Astrocyte (in vitro differentiated cells and primary cell): Measurements from ENCODE around the gene ATP6V1B1. TPM values are rescaled to one million over a fixed set of nuclear protein-coding genes. Genes with fewer than 3 reads are reported as not detected.

ENCODE experiments used
- DNase-seq: peaks from one replicate; pipeline ENCODE4 v3.0.0-alpha.2; 2010; ENCODE audit warnings: low read depth
- FAIRE-seq: peaks from 2 replicates; lab custom pipeline; 2011; peaks lifted over from hg19 to GRCh38; lab: Jason Lieb, UNC
- H2AFZ ChIP-seq: 2 replicates; pipeline ENCODE4 v1.6.0; 2012; ENCODE audit warnings: low read depth, low read length, inconsistent platforms
- H3K27ac ChIP-seq: 2 replicates; pipeline ENCODE4 v1.5.1; 2011; ENCODE audit warnings: low read depth, low read length, inconsistent platforms
- H3K27me3 ChIP-seq: 2 replicates; pipeline ENCODE4 v1.6.0; 2011; ENCODE audit warnings: low read length, inconsistent platforms; ENCODE audit not compliant: insufficient read depth
- H3K36me3 ChIP-seq: 2 replicates; pipeline ENCODE4 v1.5.1; 2011; ENCODE audit warnings: low read length, inconsistent platforms; ENCODE audit not compliant: insufficient read depth
- H3K4me1 ChIP-seq: 2 replicates; pipeline ENCODE4 v1.5.1; 2011; ENCODE audit warnings: low read length, inconsistent platforms; ENCODE audit not compliant: insufficient read depth
- H3K4me2 ChIP-seq: 2 replicates; pipeline ENCODE4 v1.6.0; 2012; ENCODE audit warnings: low read length, inconsistent platforms
- H3K4me3 ChIP-seq: 2 replicates; pipeline ENCODE4 v1.5.1; 2011; ENCODE audit warnings: low read depth, mild to moderate bottlenecking, low read length, inconsistent platforms; ENCODE audit not compliant: insufficient read depth
- H3K79me2 ChIP-seq: 2 replicates; pipeline ENCODE4 v1.6.0; 2012; ENCODE audit warnings: mild to moderate bottlenecking, low read length, inconsistent platforms; ENCODE audit not compliant: insufficient read depth
- H3K9ac ChIP-seq: 2 replicates; pipeline ENCODE4 v1.6.0; 2012; ENCODE audit warnings: mild to moderate bottlenecking, low read length, inconsistent platforms
- H3K9me3 ChIP-seq: 2 replicates; pipeline ENCODE4 v1.5.1; 2012; ENCODE audit warnings: low read depth, mild to moderate bottlenecking, low read length, inconsistent platforms; ENCODE audit not compliant: insufficient read depth
- H4K20me1 ChIP-seq: 2 replicates; pipeline ENCODE4 v1.6.0; 2012; ENCODE audit warnings: low read length, inconsistent platforms; ENCODE audit not compliant: insufficient read depth
- H3K27ac Mint-ChIP-seq: one replicate; pipeline ENCODE4 v1.8.0; 2021; ENCODE audit warnings: mild to moderate bottlenecking, mixed read lengths; ENCODE audit not compliant: unreplicated experiment
- H3K27me3 Mint-ChIP-seq: one replicate; pipeline ENCODE4 v1.8.0; 2021; ENCODE audit warnings: low read depth, mixed read lengths; ENCODE audit not compliant: unreplicated experiment
- H3K36me3 Mint-ChIP-seq: one replicate; pipeline ENCODE4 v1.8.0; 2021; ENCODE audit warnings: low read depth, mixed read lengths; ENCODE audit not compliant: unreplicated experiment
- H3K4me1 Mint-ChIP-seq: one replicate; pipeline ENCODE4 v1.8.0; 2021; ENCODE audit warnings: low read depth, mixed read lengths; ENCODE audit not compliant: unreplicated experiment
- H3K4me3 Mint-ChIP-seq: one replicate; pipeline ENCODE4 v1.8.0; 2021; ENCODE audit warnings: mild to moderate bottlenecking, moderate library complexity, mixed read lengths; ENCODE audit not compliant: unreplicated experiment
- H3K9me3 Mint-ChIP-seq: one replicate; pipeline ENCODE4 v1.8.0; 2021; ENCODE audit warnings: mild to moderate bottlenecking, mixed read lengths; ENCODE audit not compliant: unreplicated experiment
- CTCF ChIP-seq: IDR thresholded peaks from 2 replicates; pipeline ENCODE4 v1.5.1; 2011; ENCODE audit warnings: low read depth, mild to moderate bottlenecking, inconsistent platforms, low read length, moderate library complexity; ENCODE audit not compliant: insufficient read depth
- EZH2 ChIP-seq: IDR thresholded peaks from 2 replicates; pipeline ENCODE4 v1.6.1; 2012; ENCODE audit warnings: mild to moderate bottlenecking, low read length, inconsistent platforms; ENCODE audit not compliant: insufficient read depth
- total RNA-seq: library from RNA; stranded (reverse); gene quantifications from 2 replicates; pipeline ENCODE4 v1.2.1, GENCODE V29; 2021

Gene ATP6V1B1
- total RNA-seq, 1 donor from 2014 or later = not detected

- no peak for FAIRE-seq
- DNase-seq = no peak
- Histone ChIP-seq H3K27ac (no peak overlapping the region), H3K9ac (no peak overlapping the region), H3K4me1 (no peaks in the 10 kb centered on the region), H3K4me3 (no peak overlapping the region), H3K4me2 (no peak overlapping the region), H3K36me3 (no peaks in the 10 kb centered on the region), H3K9me3 (no peaks in the 10 kb centered on the region), H3K27me3 (no peaks in the 10 kb centered on the region), H4K20me1 (no peaks in the 10 kb centered on the region), H2AFZ (no peak overlapping the region), H3K79me2 (no peaks in the 10 kb centered on the region)
- Mint-ChIP-seq H3K27ac (no peak overlapping the region), H3K4me3 (no peak overlapping the region), H3K27me3 (peaks cover 33% of the 10 kb centered on the region), H3K36me3 (no peaks in the 10 kb centered on the region), H3K4me1 (peaks cover 10% of the 10 kb centered on the region), H3K9me3 (peaks cover 9% of the 10 kb centered on the region)
- TF ChIP-seq EZH2 (no peak), CTCF (no peak)
These were observed 14.7 kb upstream of the ATP6V1B1 start for GRCh38 chr2:70921031-70921430.

GRCh38 chr2:70921839-70922234 is 13.9 kb upstream of the ATP6V1B1 start:
- Mint-ChIP-seq H3K4me3 (no peak overlapping the region), H3K9me3 (peaks cover 9% of the 10 kb centered on the region), H3K27me3 (peaks cover 38% of the 10 kb centered on the region), H3K27ac (no peak overlapping the region), H3K4me1 (peaks cover 10% of the 10 kb centered on the region), H3K36me3 (no peaks in the 10 kb centered on the region)
- Histone ChIP-seq H3K4me1 (no peaks in the 10 kb centered on the region), H4K20me1 (no peaks in the 10 kb centered on the region), H3K9me3 (no peaks in the 10 kb centered on the region), H3K79me2 (no peaks in the 10 kb centered on the region), H3K27ac (no peak overlapping the region), H3K9ac (no peak overlapping the region), H3K4me3 (no peak overlapping the region), H2AFZ (no peak overlapping the region), H3K4me2 (no peak overlapping the region), H3K27me3 (no peaks in the 10 kb centered on the region), H3K36me3 (no peaks in the 10 kb centered on the region)
- DNase-seq (peak; percentile 19), FAIRE-seq (no peak)
- TF ChIP-seq CTCF (no peak), EZH2 (no peak)

- Histone ChIP-seq H3K36me3 (no peaks in the 10 kb centered on the region), H3K27me3 (no peaks in the 10 kb centered on the region), H3K27ac (no peak overlapping the region), H3K79me2 (no peaks in the 10 kb centered on the region), H3K9ac (no peak overlapping the region), H3K9me3 (no peaks in the 10 kb centered on the region), H2AFZ (no peak overlapping the region), H3K4me1 (no peaks in the 10 kb centered on the region), H4K20me1 (no peaks in the 10 kb centered on the region), H3K4me2 (no peak overlapping the region), H3K4me3 (no peak overlapping the region)
- DNase-seq = no peak
- H3K27me3 Mint-ChIP-seq = peaks cover 39% of the 10 kb centered on the region
- H3K4me1 Mint-ChIP-seq = peaks cover 10% of the 10 kb centered on the region
- no peak overlapping the region for H3K4me3 Mint-ChIP-seq
- H3K36me3 Mint-ChIP-seq = no peaks in the 10 kb centered on the region
- TF ChIP-seq CTCF (no peak), EZH2 (no peak)
- FAIRE-seq = no peak
- H3K9me3 Mint-ChIP-seq = peaks cover 8% of the 10 kb centered on the region
- H3K27ac Mint-ChIP-seq = no peak overlapping the region
These were observed 13.2 kb upstream of the ATP6V1B1 start for GRCh38 chr2:70922235-70923234.
